H1 (cell line): Measurements from ENCODE around the gene AKIRIN1. TPM values are rescaled to one million over a fixed set of nuclear protein-coding genes. Genes with fewer than 3 reads are reported as not detected.

ENCODE experiments used
- BCL11A ChIP-seq, 2 experiments: IDR thresholded peaks; one replicate each; pipeline ENCODE4 v1.6.1; 2011; ENCODE audit warnings: low read depth in 2 of 2, low read length in 2 of 2, mild to moderate bottlenecking in 2 of 2
- CBX8 ChIP-seq: fragments of 300-800, 300-1000 bp; sonication (generic); IDR thresholded peaks from 2 replicates; pipeline ENCODE4 v1.7.1; 2016; ENCODE audit warnings: low read depth, low read length, borderline replicate concordance
- FOSL1 ChIP-seq: IDR thresholded peaks from 2 replicates; pipeline ENCODE4 v1.6.1; 2011; ENCODE audit warnings: mild to moderate bottlenecking, low read depth, low read length, moderate library complexity; ENCODE audit not compliant: insufficient read depth
- polyA plus RNA-seq, 7 experiments: library from polyadenylated mRNA; depleted of rRNA in 3 of 7; stranded (reverse) in 5 of 7; unstranded in 2 of 7; fragments of >200 nt in 5 of 7; fragments of 200-250 nt in 2 of 7; gene quantifications; 1 replicate in 5 of 7; 2 replicates in 1 of 7; 4 replicates in 1 of 7; pipeline versions ENCODE4 v1.2.1 to v1.2.3, GENCODE V29; 2011 to 2013; ENCODE audit warnings: missing spikeins in 2 of 7, mixed read lengths in 2 of 7
- total RNA-seq: library from RNA; stranded (reverse); fragmentation: NEBNext Ultra II Directional; extraction: Animal tissue kit (Norgen Biotek cat#: 25700); gene quantifications from 2 replicates; pipeline ENCODE4 v1.2.1, GENCODE V29; 2021

The AKIRIN1 gene
- total and polyA plus RNA-seq, 2 of the 8 experiments (the other 6 are each of a cell fraction or from before 2014, with no cell fraction given) = 148 to 236 TPM

DNA sequence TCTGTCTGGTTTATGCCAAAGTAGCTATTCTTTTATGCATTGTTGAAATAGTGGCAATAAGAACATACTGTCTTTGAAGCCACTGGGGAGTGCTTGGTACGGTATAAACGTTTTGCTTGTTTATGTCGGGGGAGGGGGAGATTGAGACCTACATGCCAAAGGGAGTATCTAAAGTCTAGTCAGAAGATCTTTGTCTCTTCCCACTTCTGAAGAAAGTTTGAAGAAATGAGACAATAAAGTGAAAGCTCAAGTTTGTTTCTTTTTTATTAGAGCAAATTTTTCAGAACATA, 6.8 kb downstream of the AKIRIN1 start (continued):
- TF ChIP-seq FOSL1 = no peak
- no peak for TF ChIP-seq CBX8
- TF ChIP-seq BCL11A (IDR thresholded peaks at IDR 0.05; ENCODE audit: low read depth in 2 of 2, low read length in 2 of 2) = no peak
